ENCODE measurements around the gene MBNL1.
"Not testable (repeated sequence)": the region's sequence is repeated elsewhere in the genome, so short reads cannot be mapped to it uniquely, and the experiment has no call there.

The MBNL1 gene

DNA sequence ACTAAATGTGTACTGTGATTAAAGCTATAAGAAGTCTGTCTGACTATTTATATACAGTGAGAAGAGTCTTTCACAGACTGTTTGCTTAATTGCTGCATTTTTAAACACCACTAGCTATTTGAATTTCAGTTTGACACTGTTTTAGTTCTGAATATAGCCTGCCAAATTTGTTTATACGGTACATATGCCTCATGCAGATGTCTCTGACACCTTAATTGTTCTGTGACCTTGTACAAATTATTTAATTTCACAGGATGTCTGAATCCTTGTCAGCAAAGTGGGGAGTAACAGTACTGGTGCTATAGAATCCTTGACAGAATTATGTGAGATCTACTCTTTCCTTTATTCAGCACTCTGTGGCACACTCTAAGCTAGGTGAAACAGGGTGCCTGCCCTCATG, 125.5 kb downstream of the MBNL1 start:
- DNase-seq (no peak), ATAC-seq (ENCODE audit: insufficient read depth, low read depth) (no peak)
- H3K4me2 ChIP-seq (ENCODE audit: insufficient read depth, low read length): no peak overlapping the region

DNA sequence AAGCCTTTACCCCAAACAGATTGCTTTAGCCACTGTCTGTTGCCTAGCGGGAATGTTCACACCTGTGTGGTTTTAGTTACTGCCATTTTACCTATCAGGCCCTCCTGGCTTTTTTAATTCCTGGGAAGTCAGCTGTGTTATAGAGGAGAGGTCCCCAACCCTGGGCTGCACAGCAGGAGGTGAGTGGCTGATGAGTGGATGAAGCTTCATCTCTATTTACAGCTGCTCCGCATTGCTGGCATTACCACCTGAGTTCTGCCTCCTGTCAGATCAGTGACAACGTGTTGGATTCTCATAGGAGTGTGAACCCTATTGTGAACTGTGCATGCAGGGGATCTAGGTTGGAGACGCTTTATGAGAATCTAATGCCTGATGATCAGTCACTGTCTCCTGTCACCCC, 127.0 kb downstream of the MBNL1 start:
- H3K9ac ChIP-seq (ENCODE audit: low read depth, low read length): no peak overlapping the region
- ATAC-seq (ENCODE audit: insufficient read depth, low read depth): no peak
- peaks cover 77% of the 10 kb centered on the region for H4K20me1 ChIP-seq (ENCODE audit: insufficient read depth, low read length)
- no peak overlapping the region for H2AFZ ChIP-seq (ENCODE audit: low read depth, low read length)
- peaks cover 100% of the 10 kb centered on the region for H3K79me2 ChIP-seq (ENCODE audit: insufficient read depth, low read length)
- H3K4me1 ChIP-seq (ENCODE audit: insufficient read depth, low read length): no peaks in the 10 kb centered on the region
- no peak overlapping the region for H3K27ac ChIP-seq (ENCODE audit: low read length)
- H3K4me2 ChIP-seq (ENCODE audit: insufficient read depth, low read length): no peak overlapping the region
- TF ChIP-seq, protein P1, sequence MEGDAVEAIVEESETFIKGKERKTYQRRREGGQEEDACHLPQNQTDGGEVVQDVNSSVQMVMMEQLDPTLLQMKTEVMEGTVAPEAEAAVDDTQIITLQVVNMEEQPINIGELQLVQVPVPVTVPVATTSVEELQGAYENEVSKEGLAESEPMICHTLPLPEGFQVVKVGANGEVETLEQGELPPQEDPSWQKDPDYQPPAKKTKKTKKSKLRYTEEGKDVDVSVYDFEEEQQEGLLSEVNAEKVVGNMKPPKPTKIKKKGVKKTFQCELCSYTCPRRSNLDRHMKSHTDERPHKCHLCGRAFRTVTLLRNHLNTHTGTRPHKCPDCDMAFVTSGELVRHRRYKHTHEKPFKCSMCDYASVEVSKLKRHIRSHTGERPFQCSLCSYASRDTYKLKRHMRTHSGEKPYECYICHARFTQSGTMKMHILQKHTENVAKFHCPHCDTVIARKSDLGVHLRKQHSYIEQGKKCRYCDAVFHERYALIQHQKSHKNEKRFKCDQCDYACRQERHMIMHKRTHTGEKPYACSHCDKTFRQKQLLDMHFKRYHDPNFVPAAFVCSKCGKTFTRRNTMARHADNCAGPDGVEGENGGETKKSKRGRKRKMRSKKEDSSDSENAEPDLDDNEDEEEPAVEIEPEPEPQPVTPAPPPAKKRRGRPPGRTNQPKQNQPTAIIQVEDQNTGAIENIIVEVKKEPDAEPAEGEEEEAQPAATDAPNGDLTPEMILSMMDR (IDR thresholded peaks at IDR 0.05; ENCODE audit: borderline replicate concordance, extremely low read depth, low read length, poor library complexity, severe bottlenecking): no peak
- no peak for TF ChIP-seq EZH2 (IDR thresholded peaks at IDR 0.05; ENCODE audit: borderline replicate concordance, low read depth, low read length, severe bottlenecking)
- H3K36me3 ChIP-seq (ENCODE audit: insufficient read depth, low read length): peaks cover 42% of the 10 kb centered on the region
- no peak for DNase-seq
- no peak overlapping the region for H3K4me3 ChIP-seq (ENCODE audit: low read depth in 1 of 2, low read length in 2 of 2)
- H3K9me3 ChIP-seq (ENCODE audit: insufficient read depth, low read length, severe bottlenecking): no peaks in the 10 kb centered on the region
- no peaks in the 10 kb centered on the region for H3K27me3 ChIP-seq (ENCODE audit: insufficient read depth, low read length, poor library complexity)

More for the DNA sequence above, 125.5 kb downstream of the MBNL1 start:
- TF ChIP-seq, protein P1 (IDR thresholded peaks at IDR 0.05; ENCODE audit: borderline replicate concordance, extremely low read depth, low read length, poor library complexity, severe bottlenecking): no peak
- TF ChIP-seq EZH2 (IDR thresholded peaks at IDR 0.05; ENCODE audit: borderline replicate concordance, low read depth, low read length, severe bottlenecking): no peak
- no peaks in the 10 kb centered on the region for H3K4me1 ChIP-seq (ENCODE audit: insufficient read depth, low read length)
- no peak overlapping the region for H3K27ac ChIP-seq (ENCODE audit: low read length)
- H3K36me3 ChIP-seq (ENCODE audit: insufficient read depth, low read length): peaks cover 48% of the 10 kb centered on the region
- H3K9ac ChIP-seq (ENCODE audit: low read depth, low read length): no peak overlapping the region
- no peak overlapping the region for H3K4me3 ChIP-seq (ENCODE audit: low read depth in 1 of 2, low read length in 2 of 2)
- no peaks in the 10 kb centered on the region for H3K9me3 ChIP-seq (ENCODE audit: insufficient read depth, low read length, severe bottlenecking)
- H4K20me1 ChIP-seq (ENCODE audit: insufficient read depth, low read length): peaks cover 74% of the 10 kb centered on the region
- H3K79me2 ChIP-seq (ENCODE audit: insufficient read depth, low read length): peaks cover 100% of the 10 kb centered on the region
- no peaks in the 10 kb centered on the region for H3K27me3 ChIP-seq (ENCODE audit: insufficient read depth, low read length, poor library complexity)
- H2AFZ ChIP-seq (ENCODE audit: low read depth, low read length): no peak overlapping the region

DNA sequence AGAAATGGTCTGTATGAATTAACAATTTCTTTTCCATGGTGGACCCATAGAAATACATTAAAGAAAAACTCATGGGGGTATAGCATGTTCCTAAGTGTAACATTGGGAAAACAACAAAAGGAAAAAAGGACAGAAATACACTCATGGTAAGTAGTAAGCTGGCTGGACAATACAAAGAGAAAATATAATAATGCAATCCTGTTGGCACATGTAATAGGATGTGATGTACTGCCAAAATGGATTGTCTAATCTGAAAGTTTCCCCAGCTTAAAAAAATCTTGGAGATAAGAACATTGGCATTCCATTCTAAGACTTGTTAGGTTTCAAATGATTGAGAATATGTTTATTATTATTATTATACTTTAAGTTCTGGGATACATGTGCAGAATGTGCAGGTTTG, 128.1 kb downstream of the MBNL1 start:
- peaks cover 100% of the 10 kb centered on the region for H3K79me2 ChIP-seq (ENCODE audit: insufficient read depth, low read length)
- peaks cover 75% of the 10 kb centered on the region for H4K20me1 ChIP-seq (ENCODE audit: insufficient read depth, low read length)

DNA sequence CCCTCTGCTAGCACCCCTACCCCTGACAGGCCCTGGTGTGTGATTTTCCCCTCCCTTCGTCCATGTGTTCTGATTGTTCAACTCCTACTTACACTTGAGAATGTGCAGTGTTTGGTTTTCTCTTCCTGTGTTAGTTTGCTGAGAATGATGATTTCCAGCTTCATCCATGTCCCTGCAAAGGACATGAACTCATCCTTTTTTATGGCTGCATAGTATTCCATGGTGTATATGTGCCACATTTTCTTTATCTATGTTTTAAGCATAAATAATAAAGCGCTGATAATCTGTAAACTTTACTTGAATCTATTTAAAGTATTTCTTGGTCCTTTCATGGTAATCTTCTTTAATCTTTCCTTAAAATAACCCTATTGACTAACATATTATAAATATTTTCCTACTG, 128.6 kb downstream of the MBNL1 start:
- Histone ChIP-seq H3K79me2 (ENCODE audit: insufficient read depth, low read length) (peaks cover 100% of the 10 kb centered on the region), H3K36me3 (ENCODE audit: insufficient read depth, low read length) (peaks cover 35% of the 10 kb centered on the region), H4K20me1 (ENCODE audit: insufficient read depth, low read length) (peaks cover 79% of the 10 kb centered on the region)
- not testable (repeated sequence) for DNase-seq; ATAC-seq (ENCODE audit: insufficient read depth, low read depth); H3K9ac ChIP-seq (ENCODE audit: low read depth, low read length); H3K4me3 ChIP-seq (ENCODE audit: low read depth in 1 of 2, low read length in 2 of 2); H3K4me2 ChIP-seq (ENCODE audit: insufficient read depth, low read length); H3K9me3 ChIP-seq (ENCODE audit: insufficient read depth, low read length, severe bottlenecking); H3K27me3 ChIP-seq (ENCODE audit: insufficient read depth, low read length, poor library complexity); H2AFZ ChIP-seq (ENCODE audit: low read depth, low read length); H3K27ac ChIP-seq (ENCODE audit: low read length); H3K4me1 ChIP-seq (ENCODE audit: insufficient read depth, low read length)

More for the DNA sequence above, 128.1 kb downstream of the MBNL1 start:
- Histone ChIP-seq H3K36me3 (ENCODE audit: insufficient read depth, low read length) (peaks cover 35% of the 10 kb centered on the region), H3K9me3 (ENCODE audit: insufficient read depth, low read length, severe bottlenecking) (no peaks in the 10 kb centered on the region), H3K27me3 (ENCODE audit: insufficient read depth, low read length, poor library complexity) (no peaks in the 10 kb centered on the region), H3K9ac (ENCODE audit: low read depth, low read length) (no peak overlapping the region), H3K27ac (ENCODE audit: low read length) (no peak overlapping the region), H3K4me1 (ENCODE audit: insufficient read depth, low read length) (no peaks in the 10 kb centered on the region), H3K4me2 (ENCODE audit: insufficient read depth, low read length) (no peak overlapping the region), H2AFZ (ENCODE audit: low read depth, low read length) (no peak overlapping the region), H3K4me3 (ENCODE audit: low read depth in 1 of 2, low read length in 2 of 2) (no peak overlapping the region)
- ATAC-seq (ENCODE audit: insufficient read depth, low read depth): no peak
- DNase-seq: no peak
- TF ChIP-seq, protein P1 (IDR thresholded peaks at IDR 0.05; ENCODE audit: borderline replicate concordance, extremely low read depth, low read length, poor library complexity, severe bottlenecking): no peak
- no peak for TF ChIP-seq EZH2 (IDR thresholded peaks at IDR 0.05; ENCODE audit: borderline replicate concordance, low read depth, low read length, severe bottlenecking)

Data from DND-41 (cell line).